ENCODE measurements around the gene SH3RF3. TPM values are rescaled to one million over a fixed set of nuclear protein-coding genes. Genes with fewer than 3 reads are reported as not detected.

SH3RF3 gene
- total and polyA plus RNA-seq, 2 of the 13 experiments (the other 11 are each of a cell fraction or from before 2014, with no cell fraction given) = 0.04 TPM; not detected in 1

GRCh38 chr2:109294523-109294922 is 165.5 kb downstream of the SH3RF3 start:
- 23% methylated on average over 4 of the region's 4 CpGs for WGBS (ENCODE audit: low lambda C conversion rate)
- H3K27ac ChIP-seq (ENCODE audit: extremely low read length, insufficient read depth, low read length) = no peak overlapping the region
- no peaks in the 10 kb centered on the region for H3K4me1 ChIP-seq (ENCODE audit: insufficient read depth, low read length)
- no peak overlapping the region for H3K4me2 ChIP-seq (ENCODE audit: low read depth, low read length)
- intact Hi-C loops (cut with micrococcal nuclease; ENCODE audit: unreplicated experiment) = no loop called here
- TF ChIP-seq HNF4G (IDR thresholded peaks at IDR 0.05; ENCODE audit: borderline replicate concordance, low read depth, low read length) (no peak), HNF4G (CRISPR knock-in tag; IDR thresholded peaks at IDR 0.05; ENCODE audit: borderline replicate concordance, low read depth) (no peak), RAD51 (IDR thresholded peaks at IDR 0.05; ENCODE audit: borderline replicate concordance) (0 out of 2 replicates have a peak, but pooled peaks have one; percentile 3)
- H2AFZ ChIP-seq (ENCODE audit: low read length) = no peak overlapping the region
- no peaks in the 10 kb centered on the region for H3K79me2 ChIP-seq (ENCODE audit: insufficient read depth, low read length)
- H3K9ac ChIP-seq (ENCODE audit: insufficient read depth, low read depth, low read length) = no peak overlapping the region
- H3K9me3 ChIP-seq (ENCODE audit: low read length) = no peaks in the 10 kb centered on the region
- H3K27me3 ChIP-seq (ENCODE audit: control insufficient read depth in 1 of 2, insufficient read depth in 2 of 2, low read length in 2 of 2) = peaks cover 2 to 4% of the 10 kb centered on the region in 2 experiments; a peak in 1 of 5 replicates
- no peaks in the 10 kb centered on the region for H4K20me1 ChIP-seq (ENCODE audit: insufficient read depth, low read length)
- in situ Hi-C loops (cut with HindIII; ENCODE audit: extremely low pct_ligation_motif_present, low pct_unique_long_range_greater_than_20kb) = no loop called here
- ChIA-PET POLR2A (no interaction called here), CTCF (ENCODE audit: low intra/inter-chr PET ratio, low total read pairs) (no interaction called here)
- no peak overlapping the region for H3K4me3 ChIP-seq (replicated peaks in 1 of 3; ENCODE audit: insufficient read depth in 1 of 3, low read depth in 2 of 3, low read length in 3 of 3)
- DNase-seq (ENCODE audit: low spot score) (no peak), FAIRE-seq (no peak), ATAC-seq (no peak)
- H3K36me3 ChIP-seq (replicated peaks in 1 of 2; ENCODE audit: control insufficient read depth in 1 of 2, insufficient read depth in 2 of 2, low read length in 2 of 2) = no peaks in the 10 kb centered on the region
- no TSS peak for BruUV-seq (replicated peaks)

DNA sequence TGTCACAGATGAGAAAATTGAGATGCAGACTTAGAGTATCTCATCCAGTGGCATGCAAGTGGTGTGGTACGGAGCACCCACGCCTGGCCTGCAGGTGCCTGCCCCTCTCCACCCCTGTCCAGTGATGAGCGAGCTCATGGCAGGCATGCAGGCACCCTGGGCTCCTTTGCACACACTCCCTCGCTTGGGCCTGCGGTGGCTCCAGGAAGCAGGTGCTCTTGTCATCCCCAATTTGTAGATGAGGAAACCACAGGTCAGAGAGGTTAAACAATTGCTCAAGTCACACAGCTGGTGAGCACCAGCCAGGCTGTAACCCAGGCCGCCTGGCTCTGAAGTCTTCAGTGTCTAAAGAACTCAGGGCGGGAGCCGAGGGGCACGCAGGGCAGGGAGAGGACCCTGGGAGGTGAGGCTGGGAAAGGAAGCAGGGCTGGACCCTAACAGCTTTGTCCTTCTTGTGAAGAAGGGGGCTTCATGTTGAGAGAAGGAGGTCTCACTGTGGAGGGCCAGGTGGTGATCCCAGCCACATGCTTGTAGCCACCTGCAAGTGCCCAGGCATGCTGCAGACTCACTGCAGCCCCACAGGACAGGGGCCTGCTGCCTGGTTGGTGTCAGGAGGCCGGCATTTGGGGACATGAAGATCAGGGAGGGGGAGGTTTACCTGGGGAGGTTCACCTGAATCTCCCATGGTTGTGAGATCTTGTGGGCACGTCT is 166.2 kb downstream of the SH3RF3 start:
- Histone ChIP-seq H3K4me2 (ENCODE audit: low read depth, low read length) (no peak overlapping the region), H3K27ac (ENCODE audit: extremely low read length, insufficient read depth, low read length) (no peak overlapping the region), H3K79me2 (ENCODE audit: insufficient read depth, low read length) (no peaks in the 10 kb centered on the region), H4K20me1 (ENCODE audit: insufficient read depth, low read length) (no peaks in the 10 kb centered on the region), H3K4me3 (replicated peaks in 1 of 3; ENCODE audit: insufficient read depth in 1 of 3, low read depth in 2 of 3, low read length in 3 of 3) (no peak overlapping the region), H3K36me3 (replicated peaks in 1 of 2; ENCODE audit: control insufficient read depth in 1 of 2, insufficient read depth in 2 of 2, low read length in 2 of 2) (no peaks in the 10 kb centered on the region), H3K27me3 (ENCODE audit: control insufficient read depth in 1 of 2, insufficient read depth in 2 of 2, low read length in 2 of 2) (peaks cover 2 to 4% of the 10 kb centered on the region in 2 experiments; a peak in 1 of 5 replicates), H3K9me3 (ENCODE audit: low read length) (no peaks in the 10 kb centered on the region), H3K9ac (ENCODE audit: insufficient read depth, low read depth, low read length) (no peak overlapping the region), H3K4me1 (ENCODE audit: insufficient read depth, low read length) (no peaks in the 10 kb centered on the region), H2AFZ (ENCODE audit: low read length) (no peak overlapping the region)
- TF ChIP-seq, protein P1, sequence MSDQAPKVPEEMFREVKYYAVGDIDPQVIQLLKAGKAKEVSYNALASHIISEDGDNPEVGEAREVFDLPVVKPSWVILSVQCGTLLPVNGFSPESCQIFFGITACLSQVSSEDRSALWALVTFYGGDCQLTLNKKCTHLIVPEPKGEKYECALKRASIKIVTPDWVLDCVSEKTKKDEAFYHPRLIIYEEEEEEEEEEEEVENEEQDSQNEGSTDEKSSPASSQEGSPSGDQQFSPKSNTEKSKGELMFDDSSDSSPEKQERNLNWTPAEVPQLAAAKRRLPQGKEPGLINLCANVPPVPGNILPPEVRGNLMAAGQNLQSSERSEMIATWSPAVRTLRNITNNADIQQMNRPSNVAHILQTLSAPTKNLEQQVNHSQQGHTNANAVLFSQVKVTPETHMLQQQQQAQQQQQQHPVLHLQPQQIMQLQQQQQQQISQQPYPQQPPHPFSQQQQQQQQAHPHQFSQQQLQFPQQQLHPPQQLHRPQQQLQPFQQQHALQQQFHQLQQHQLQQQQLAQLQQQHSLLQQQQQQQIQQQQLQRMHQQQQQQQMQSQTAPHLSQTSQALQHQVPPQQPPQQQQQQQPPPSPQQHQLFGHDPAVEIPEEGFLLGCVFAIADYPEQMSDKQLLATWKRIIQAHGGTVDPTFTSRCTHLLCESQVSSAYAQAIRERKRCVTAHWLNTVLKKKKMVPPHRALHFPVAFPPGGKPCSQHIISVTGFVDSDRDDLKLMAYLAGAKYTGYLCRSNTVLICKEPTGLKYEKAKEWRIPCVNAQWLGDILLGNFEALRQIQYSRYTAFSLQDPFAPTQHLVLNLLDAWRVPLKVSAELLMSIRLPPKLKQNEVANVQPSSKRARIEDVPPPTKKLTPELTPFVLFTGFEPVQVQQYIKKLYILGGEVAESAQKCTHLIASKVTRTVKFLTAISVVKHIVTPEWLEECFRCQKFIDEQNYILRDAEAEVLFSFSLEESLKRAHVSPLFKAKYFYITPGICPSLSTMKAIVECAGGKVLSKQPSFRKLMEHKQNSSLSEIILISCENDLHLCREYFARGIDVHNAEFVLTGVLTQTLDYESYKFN (CRISPR knock-in tag; conservative IDR thresholded peaks at IDR 0.05) = no peak
- TF ChIP-seq NFIC (IDR thresholded peaks at IDR 0.05; ENCODE audit: low read length) = no peak
- POLR2A ChIA-PET = no interaction called here
- BruUV-seq (replicated peaks) = no TSS peak
- CTCF ChIA-PET (ENCODE audit: low intra/inter-chr PET ratio, low total read pairs) = no interaction called here
- FAIRE-seq (no peak), ATAC-seq (no peak), DNase-seq (ENCODE audit: low spot score) (no peak)
- WGBS (ENCODE audit: low lambda C conversion rate) = 42% methylated on average over 9 of the region's 11 CpGs
- in situ Hi-C loops (cut with HindIII; ENCODE audit: extremely low pct_ligation_motif_present, low pct_unique_long_range_greater_than_20kb) (no loop called here), intact Hi-C loops (cut with micrococcal nuclease; ENCODE audit: unreplicated experiment) (no loop called here)
